ENCODE data around the gene CLCA4. TPM values are rescaled to one million over a fixed set of nuclear protein-coding genes. Genes with fewer than 3 reads are reported as not detected.

CLCA4 gene
- total and polyA plus RNA-seq, 5 experiments from 2014 or later = 0.11 TPM; not detected in 4

DNA sequence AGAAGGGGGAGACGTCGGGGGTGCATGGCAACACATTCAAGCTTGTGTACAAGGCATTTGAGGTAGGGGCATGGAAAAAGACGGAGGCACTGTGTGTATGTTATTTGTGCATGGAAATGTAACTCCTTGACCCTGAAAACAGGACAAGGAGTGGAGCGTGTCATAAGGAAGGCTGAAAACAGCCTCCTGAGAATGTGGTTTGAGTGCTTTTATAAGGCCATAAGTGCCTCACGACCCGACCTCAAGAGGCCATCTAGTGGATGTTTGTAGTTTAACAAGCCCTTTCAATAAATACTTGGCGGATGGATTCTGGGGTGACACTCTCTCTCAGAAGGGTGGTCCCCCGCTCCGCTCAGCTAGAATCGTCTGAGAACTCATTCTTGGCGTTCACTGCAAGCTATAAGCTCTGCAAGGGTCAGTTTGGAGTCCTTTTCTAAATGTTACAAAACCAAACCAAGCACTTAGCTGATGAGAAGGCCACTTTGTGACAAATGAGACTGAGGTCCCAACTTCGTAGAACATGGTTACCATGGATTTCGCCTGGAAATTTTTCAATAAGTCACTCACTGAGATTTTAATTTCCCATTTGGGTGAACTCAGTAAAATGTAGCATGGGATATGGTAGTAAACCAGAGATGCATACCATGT is 38.8 kb upstream of the CLCA4 start:
- H3K4me1 Mint-ChIP-seq = peaks cover 0 to 7% (median 5%) of the 10 kb centered on the region in 4 donors
- no peak overlapping the region for H3K4me3 Mint-ChIP-seq
- DNase-seq = peak in 4 of 10 donors; percentile 7 to 34 (median 19)
- no peaks in the 10 kb centered on the region for H3K9me3 Mint-ChIP-seq
- POLR2A ChIA-PET = no interaction called here
- no peaks in the 10 kb centered on the region for H3K36me3 Mint-ChIP-seq
- H3K27me3 Mint-ChIP-seq = peaks cover 0 to 9% (median 1%) of the 10 kb centered on the region in 5 donors
- peak; percentile 61 to 62 for ATAC-seq
- H3K27ac Mint-ChIP-seq = no peak overlapping the region

DNA sequence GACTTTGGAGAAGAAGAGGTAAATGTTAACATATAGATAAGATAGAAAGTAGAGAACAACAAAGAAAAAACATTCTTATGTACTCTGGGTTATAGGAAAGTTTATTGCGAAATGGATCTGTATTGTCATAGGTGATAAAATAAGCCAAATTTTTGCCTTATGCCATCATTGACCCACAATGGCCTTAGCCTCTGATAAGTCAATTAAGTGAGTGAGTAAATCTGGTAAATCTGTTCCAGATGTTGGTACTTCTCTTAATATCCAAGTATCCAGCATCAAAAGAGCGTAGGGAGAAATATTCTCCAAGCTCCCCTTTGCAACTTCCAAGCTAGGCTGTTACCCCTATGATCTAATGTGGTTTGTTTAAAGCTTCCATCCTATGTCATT is 38.3 kb upstream of the CLCA4 start:
- ATAC-seq (no peak), DNase-seq (no peak)
- H3K9me3 Mint-ChIP-seq = no peaks in the 10 kb centered on the region
- H3K27ac Mint-ChIP-seq = no peak overlapping the region
- POLR2A ChIA-PET = no interaction called here
- H3K36me3 Mint-ChIP-seq = no peaks in the 10 kb centered on the region
- H3K4me3 Mint-ChIP-seq = no peak overlapping the region
- H3K4me1 Mint-ChIP-seq = peaks cover 0 to 4% (median 2%) of the 10 kb centered on the region in 4 donors
- peaks cover 0 to 9% (median 1%) of the 10 kb centered on the region in 5 donors for H3K27me3 Mint-ChIP-seq

DNA sequence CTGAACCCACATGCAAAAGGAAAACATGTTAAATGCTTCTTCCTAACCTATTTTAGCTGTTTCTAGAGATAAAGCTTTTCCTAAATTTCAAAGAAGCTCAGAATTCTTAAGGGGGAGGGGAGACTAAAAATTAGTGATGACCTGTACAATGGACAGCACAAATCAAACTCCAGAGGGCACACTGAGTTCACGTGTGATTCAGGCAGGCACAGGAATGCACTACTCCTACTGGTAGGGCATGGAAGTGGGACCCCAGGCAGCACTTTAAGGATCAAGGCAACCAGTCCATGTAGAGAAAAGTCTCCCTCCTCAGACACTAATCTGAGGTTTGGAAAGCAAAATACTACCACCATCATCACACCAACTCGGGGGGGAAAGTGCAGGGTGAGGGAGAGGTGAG is 31.3 kb upstream of the CLCA4 start:
- Mint-ChIP-seq H3K4me1 (no peaks in the 10 kb centered on the region), H3K36me3 (no peaks in the 10 kb centered on the region), H3K4me3 (no peak overlapping the region), H3K9me3 (no peaks in the 10 kb centered on the region), H3K27me3 (peaks cover 0 to 3% (median 0%) of the 10 kb centered on the region in 5 donors), H3K27ac (no peak overlapping the region)
- POLR2A ChIA-PET = interaction anchor here (0.6 kb wide), 1 partner anchor 64 kb away, joined by 3 read pairs; no protein-coding TSS in a partner anchor
- DNase-seq (no peak), ATAC-seq (no peak)

DNA sequence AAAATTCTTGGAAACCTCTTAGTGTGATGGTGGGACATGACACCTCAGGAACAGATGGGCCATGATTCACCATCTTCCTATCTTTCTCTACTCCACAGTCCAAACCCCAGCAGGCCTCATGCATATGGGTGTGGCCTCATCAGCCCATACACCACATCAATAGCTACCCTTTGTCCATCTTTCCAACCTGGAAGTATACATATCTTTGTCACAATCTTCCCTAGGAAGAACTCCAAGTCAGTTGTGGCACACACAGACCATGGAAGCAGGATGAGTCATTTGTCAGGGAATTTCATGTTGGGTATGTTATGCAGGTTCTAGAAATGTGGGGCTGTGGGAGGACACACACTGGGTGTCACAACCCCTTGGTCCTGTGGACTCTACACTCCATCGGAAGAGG is 30.5 kb upstream of the CLCA4 start:
- Mint-ChIP-seq H3K27me3 (peaks cover 0 to 3% (median 0%) of the 10 kb centered on the region in 5 donors), H3K4me3 (no peak overlapping the region), H3K27ac (peak overlapping the region in 2 of 10 donors; percentile 30 to 57), H3K36me3 (no peaks in the 10 kb centered on the region), H3K4me1 (no peaks in the 10 kb centered on the region), H3K9me3 (no peaks in the 10 kb centered on the region)
- DNase-seq (no peak), ATAC-seq (no peak)
- POLR2A ChIA-PET = no interaction called here

DNA sequence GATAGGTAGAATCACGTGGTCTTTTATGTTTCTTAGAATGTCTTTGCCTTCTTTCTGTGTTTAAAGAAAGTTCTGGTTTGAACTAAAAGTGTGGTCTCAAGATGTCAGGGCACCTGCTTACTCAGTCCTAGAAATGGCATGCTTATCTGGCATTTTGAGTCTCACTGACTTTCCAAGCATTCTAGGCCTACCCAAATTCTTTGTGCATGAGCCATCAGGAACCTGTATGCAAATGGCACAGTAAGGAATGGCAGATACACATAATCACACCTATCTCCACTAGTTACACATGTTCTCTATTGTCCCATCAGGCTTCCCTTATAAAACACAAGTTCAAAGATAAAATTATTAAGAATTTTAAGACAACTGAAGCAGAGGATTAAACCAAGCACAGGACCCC is 29.5 kb upstream of the CLCA4 start:
- DNase-seq = no peak
- H3K36me3 Mint-ChIP-seq = no peaks in the 10 kb centered on the region
- no peaks in the 10 kb centered on the region for H3K4me1 Mint-ChIP-seq
- no peak for ATAC-seq
- POLR2A ChIA-PET = no interaction called here
- H3K27me3 Mint-ChIP-seq = peaks cover 0 to 3% (median 0%) of the 10 kb centered on the region in 5 donors
- no peaks in the 10 kb centered on the region for H3K9me3 Mint-ChIP-seq
- no peak overlapping the region for H3K4me3 Mint-ChIP-seq
- H3K27ac Mint-ChIP-seq = peak overlapping the region in 1 of 10 donors; percentile 43

DNA sequence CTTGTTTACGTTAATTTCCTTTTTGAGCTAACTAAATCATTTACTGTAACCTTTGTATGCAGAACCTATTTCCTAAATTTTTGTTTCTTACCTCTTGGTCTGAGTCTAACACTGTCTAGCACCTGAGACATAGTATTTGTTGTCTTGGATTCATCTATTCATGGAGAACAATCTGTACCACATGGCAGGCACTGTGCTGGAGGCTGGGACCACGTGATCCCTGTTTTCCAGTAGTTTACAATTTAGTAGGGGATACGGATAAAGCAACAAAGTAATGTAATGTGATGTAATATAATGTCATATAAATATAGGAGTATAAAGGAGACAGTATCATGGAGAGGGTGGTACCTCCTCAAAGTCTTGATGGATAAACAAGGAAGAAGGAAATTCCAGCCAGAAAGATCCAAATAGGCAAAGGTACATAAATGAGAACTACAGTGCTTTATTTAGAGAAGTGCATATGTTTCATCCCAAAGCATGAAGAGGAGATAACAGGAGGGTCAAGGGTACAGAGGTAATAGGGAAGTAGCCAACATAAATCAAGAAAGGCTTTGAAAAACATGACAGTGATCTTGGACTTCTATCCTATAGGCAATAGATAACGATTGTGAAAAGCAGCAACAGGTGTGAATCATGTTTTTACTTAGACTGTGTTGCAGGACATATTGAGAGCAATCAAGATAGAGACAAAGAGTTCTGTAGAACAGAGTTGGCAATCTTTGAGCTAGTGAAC is 25.9 kb upstream of the CLCA4 start:
- Mint-ChIP-seq H3K9me3 (no peaks in the 10 kb centered on the region), H3K4me3 (no peak overlapping the region)

DNA sequence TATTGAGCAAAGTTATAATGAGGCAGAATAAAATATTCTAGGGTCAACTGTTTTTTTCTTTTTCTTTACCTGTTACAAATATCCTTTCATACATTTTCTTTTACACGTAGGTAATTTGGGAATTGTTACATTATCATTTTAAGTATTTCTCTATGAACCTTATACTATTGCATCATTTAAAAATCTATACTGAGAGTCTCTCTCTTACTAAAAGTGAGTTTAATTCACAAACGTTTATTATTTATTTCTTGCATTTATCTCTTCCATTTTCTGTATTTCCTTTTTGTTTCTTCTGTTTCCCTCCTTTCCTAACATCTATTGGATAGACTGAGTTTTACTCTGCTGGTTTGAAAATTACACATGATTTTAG is 25.4 kb upstream of the CLCA4 start:
- Mint-ChIP-seq H3K27ac (no peak overlapping the region), H3K4me1 (no peaks in the 10 kb centered on the region), H3K4me3 (no peak overlapping the region), H3K27me3 (peaks cover 0 to 5% (median 1%) of the 10 kb centered on the region in 5 donors), H3K36me3 (no peaks in the 10 kb centered on the region), H3K9me3 (no peaks in the 10 kb centered on the region)
- POLR2A ChIA-PET = no interaction called here
- ATAC-seq (no peak), DNase-seq (no peak)

More for the DNA sequence above, 25.9 kb upstream of the CLCA4 start:
- Mint-ChIP-seq H3K36me3 (no peaks in the 10 kb centered on the region), H3K27me3 (peaks cover 0 to 4% (median 1%) of the 10 kb centered on the region in 5 donors), H3K4me1 (no peaks in the 10 kb centered on the region), H3K27ac (no peak overlapping the region)
- no peak for ATAC-seq
- DNase-seq = no peak
- POLR2A ChIA-PET = no interaction called here

DNA sequence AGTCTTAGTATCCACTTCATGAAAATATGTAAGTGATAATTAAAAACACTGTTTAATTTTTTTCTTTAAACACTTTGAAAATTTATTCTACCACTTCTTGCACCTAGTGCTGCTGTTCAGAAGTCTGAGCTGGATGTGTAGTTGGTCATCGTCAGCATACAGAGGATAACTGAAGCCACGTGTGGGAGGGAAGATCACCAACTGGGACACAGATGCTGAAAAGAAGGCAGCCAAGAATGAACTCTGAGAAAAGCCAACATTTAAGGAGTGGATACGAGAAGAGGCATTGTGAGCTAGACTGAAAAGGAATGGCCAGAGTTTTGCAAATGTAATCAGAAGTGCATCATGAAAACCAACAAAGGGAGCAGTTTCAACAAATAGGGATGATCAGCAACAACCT is 24.6 kb upstream of the CLCA4 start:
- H3K27ac Mint-ChIP-seq = no peak overlapping the region

DNA sequence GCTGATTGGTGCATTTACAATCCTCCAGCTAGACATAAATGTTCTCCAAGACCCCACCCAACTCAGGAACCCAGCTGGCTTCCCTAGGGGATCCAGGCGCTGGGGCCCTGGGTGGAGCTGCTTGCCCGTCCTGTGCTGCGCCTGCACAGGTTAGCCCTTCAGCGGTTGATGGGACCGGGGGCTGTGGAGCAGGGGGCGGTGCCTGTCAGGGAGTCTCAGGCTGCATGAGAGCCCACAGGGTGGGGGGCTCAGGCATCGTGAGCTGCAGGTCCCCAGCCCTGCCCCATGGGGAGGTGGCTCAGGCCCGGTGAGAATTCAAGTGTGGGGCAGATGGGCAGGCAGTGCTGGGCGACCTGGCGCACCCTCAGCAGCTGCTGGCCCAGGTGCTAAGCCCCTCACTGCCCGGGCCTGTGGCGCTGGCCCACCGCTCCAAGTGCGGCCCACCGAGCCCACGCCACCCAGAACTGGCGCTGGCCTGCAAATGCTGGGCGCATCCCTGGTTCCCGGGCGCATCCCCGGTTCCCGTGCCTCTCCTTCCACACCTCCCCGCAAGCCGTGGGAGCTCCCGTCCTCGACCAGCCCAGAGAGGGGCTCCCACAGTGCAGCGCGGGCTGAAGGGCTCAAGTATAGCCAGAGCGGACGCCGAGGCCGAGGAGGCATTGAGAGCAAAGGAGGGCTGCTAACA is 23.1 kb upstream of the CLCA4 start:
- no peaks in the 10 kb centered on the region for H3K9me3 Mint-ChIP-seq
- H3K36me3 Mint-ChIP-seq = no peaks in the 10 kb centered on the region
- DNase-seq (no peak), ATAC-seq (no peak)
- POLR2A ChIA-PET = no interaction called here
- no peaks in the 10 kb centered on the region for H3K4me1 Mint-ChIP-seq
- no peak overlapping the region for H3K4me3 Mint-ChIP-seq
- H3K27ac Mint-ChIP-seq = no peak overlapping the region
- peaks cover 0 to 5% (median 1%) of the 10 kb centered on the region in 5 donors for H3K27me3 Mint-ChIP-seq

More for the DNA sequence above, 24.6 kb upstream of the CLCA4 start:
- POLR2A ChIA-PET = no interaction called here
- Mint-ChIP-seq H3K4me3 (no peak overlapping the region), H3K36me3 (no peaks in the 10 kb centered on the region), H3K4me1 (no peaks in the 10 kb centered on the region), H3K9me3 (no peaks in the 10 kb centered on the region), H3K27me3 (peaks cover 0 to 5% (median 1%) of the 10 kb centered on the region in 5 donors)
- ATAC-seq = no peak
- DNase-seq = no peak

DNA sequence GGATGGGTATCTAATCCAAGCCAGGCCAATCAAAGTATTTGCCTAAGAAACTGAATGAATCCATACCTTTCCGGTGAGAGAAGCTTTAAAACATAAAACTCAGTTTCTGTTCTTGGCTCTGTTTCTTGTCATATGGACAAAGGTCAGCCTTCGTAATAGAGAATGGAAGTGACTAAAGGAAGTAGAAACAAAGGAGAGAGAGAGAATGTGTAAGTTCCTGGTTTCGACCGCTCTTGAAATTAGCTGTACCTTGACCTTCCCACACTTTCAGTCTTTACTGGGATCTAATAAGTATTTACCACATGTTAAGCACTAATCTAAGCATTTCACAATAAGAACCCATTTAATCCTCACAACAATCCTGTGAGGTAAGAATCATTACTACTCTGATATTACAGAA is 19.6 kb upstream of the CLCA4 start:
- Mint-ChIP-seq H3K27ac (no peak overlapping the region), H3K27me3 (peaks cover 0 to 8% (median 1%) of the 10 kb centered on the region in 5 donors), H3K4me3 (no peak overlapping the region), H3K4me1 (no peaks in the 10 kb centered on the region), H3K36me3 (no peaks in the 10 kb centered on the region), H3K9me3 (peaks cover 0 to 2% (median 0%) of the 10 kb centered on the region in 9 donors)
- no peak for DNase-seq
- POLR2A ChIA-PET = no interaction called here
- ATAC-seq = no peak

DNA sequence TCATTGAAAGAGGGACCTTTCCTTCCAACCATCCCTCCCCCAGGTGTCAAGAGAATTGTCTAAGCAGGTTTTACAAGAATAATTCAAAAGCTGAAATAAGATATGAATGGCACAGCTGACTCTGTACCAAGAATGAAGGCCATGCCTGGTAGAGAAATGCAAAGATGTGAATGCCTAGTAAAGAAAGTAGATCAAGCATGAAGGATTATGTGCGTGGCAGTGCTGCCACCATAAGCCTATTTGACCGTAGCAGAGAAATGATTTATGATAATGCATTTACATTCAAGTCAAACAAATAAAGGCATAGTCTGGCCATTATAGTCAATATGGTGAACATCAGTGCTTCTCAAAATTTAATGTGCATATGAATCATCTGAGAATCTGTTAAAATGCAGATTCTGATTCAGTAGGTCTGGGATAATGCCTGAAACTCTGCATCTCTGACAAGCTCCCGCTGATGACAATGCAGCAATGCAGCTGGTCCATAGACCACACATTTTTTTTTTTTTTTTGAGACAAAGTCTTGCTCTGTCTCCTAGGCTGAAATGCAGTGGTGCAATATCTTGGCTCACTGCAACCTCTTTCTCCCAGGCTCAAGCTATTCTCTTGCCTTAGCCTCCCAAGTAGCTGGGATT is 16.6 kb upstream of the CLCA4 start:
- POLR2A ChIA-PET = no interaction called here
- H3K27ac Mint-ChIP-seq = no peak overlapping the region
- H3K36me3 Mint-ChIP-seq = no peaks in the 10 kb centered on the region
- peaks cover 0 to 12% (median 4%) of the 10 kb centered on the region in 5 donors for H3K27me3 Mint-ChIP-seq
- H3K4me3 Mint-ChIP-seq = no peak overlapping the region
- H3K9me3 Mint-ChIP-seq = peaks cover 0 to 10% (median 0%) of the 10 kb centered on the region in 9 donors
- DNase-seq (no peak), ATAC-seq (no peak)
- H3K4me1 Mint-ChIP-seq = no peaks in the 10 kb centered on the region

DNA sequence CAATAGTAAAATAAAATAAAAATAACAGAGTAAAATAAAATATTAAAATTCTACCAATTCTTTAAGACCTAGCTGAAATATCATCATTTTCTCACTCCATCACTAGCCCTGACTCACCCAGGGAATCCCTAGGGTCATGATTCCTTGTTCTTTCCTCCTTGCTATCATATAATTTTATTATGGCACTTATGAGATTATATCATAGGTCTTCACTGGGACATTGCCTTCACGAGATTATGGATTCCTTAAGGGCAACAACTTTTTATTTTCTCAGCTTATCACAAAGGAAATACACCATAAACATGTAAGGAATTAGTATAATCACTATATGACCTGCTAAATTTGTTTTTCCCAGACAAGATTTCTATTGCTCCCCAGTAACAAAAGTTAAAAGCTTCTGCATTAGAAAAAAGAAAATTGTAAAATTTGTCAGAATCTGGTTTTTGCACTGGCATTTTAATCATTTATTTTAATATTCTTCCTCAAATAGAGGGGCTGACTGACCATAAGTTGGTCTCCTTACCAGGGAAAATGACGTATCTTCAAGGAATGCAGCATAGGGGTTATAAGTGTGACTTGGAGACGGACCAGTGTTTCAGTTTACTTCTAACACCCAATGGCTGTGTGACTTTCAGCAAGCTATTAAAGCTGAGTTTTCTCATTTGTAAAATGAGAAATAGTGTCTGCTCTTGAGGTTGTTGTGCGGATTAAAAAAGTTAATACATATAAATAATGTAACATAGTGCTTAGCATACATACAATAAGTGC is 8.8 kb upstream of the CLCA4 start:
- H3K27ac Mint-ChIP-seq = no peak overlapping the region
- no peak for DNase-seq
- H3K4me3 Mint-ChIP-seq = no peak overlapping the region
- no peak for ATAC-seq
- no peaks in the 10 kb centered on the region for H3K4me1 Mint-ChIP-seq
- peaks cover 0 to 2% (median 0%) of the 10 kb centered on the region in 9 donors for H3K9me3 Mint-ChIP-seq
- H3K36me3 Mint-ChIP-seq = no peaks in the 10 kb centered on the region
- POLR2A ChIA-PET = no interaction called here
- H3K27me3 Mint-ChIP-seq = peaks cover 7 to 33% (median 24%) of the 10 kb centered on the region in 5 donors

All from naive thymus-derived CD8-positive, alpha-beta T cell (primary cell).